Type B pancreatic cell (in vitro differentiated cells): Measurements from ENCODE around the gene ATP2B2. TPM values are rescaled to one million over a fixed set of nuclear protein-coding genes. Genes with fewer than 3 reads are reported as not detected.

Source experiments
- DNase-seq: peaks from one replicate; pipeline ENCODE4 v3.0.0; 2021; ENCODE audit warnings: mixed read lengths; ENCODE audit not compliant: unreplicated experiment; ENCODE audit errors: extremely low spot score
- H3K27ac Mint-ChIP-seq: 2 replicates; pipeline ENCODE4 v1.8.0; 2021; ENCODE audit warnings: mild to moderate bottlenecking, mixed read lengths
- H3K27me3 Mint-ChIP-seq: 2 replicates; pipeline ENCODE4 v1.8.0; 2021; ENCODE audit warnings: mixed read lengths
- H3K36me3 Mint-ChIP-seq: 2 replicates; pipeline ENCODE4 v1.8.0; 2021; ENCODE audit warnings: mixed read lengths
- H3K4me1 Mint-ChIP-seq: one replicate; pipeline ENCODE4 v1.8.0; 2021; ENCODE audit warnings: mixed read lengths; ENCODE audit not compliant: unreplicated experiment
- H3K4me3 Mint-ChIP-seq: 2 replicates; pipeline ENCODE4 v1.8.0; 2021; ENCODE audit warnings: mild to moderate bottlenecking, mixed read lengths
- H3K9me3 Mint-ChIP-seq: 2 replicates; pipeline ENCODE4 v1.8.0; 2021; ENCODE audit warnings: mixed read lengths
- CTCF ChIP-seq: fragments of 200-600 bp; sonication (generic); conservative IDR thresholded peaks from 2 replicates; pipeline ENCODE4 v1.5.0; 2021; ENCODE audit warnings: antibody characterized with exemption, mild to moderate bottlenecking
- total RNA-seq: library from RNA; stranded (reverse); gene quantifications from 2 replicates; pipeline ENCODE4 v1.2.1, GENCODE V29; 2021; ENCODE audit warnings: low replicate concordance

The ATP2B2 gene
- total RNA-seq, 1 donor from 2014 or later, result 0.31 TPM

DNA sequence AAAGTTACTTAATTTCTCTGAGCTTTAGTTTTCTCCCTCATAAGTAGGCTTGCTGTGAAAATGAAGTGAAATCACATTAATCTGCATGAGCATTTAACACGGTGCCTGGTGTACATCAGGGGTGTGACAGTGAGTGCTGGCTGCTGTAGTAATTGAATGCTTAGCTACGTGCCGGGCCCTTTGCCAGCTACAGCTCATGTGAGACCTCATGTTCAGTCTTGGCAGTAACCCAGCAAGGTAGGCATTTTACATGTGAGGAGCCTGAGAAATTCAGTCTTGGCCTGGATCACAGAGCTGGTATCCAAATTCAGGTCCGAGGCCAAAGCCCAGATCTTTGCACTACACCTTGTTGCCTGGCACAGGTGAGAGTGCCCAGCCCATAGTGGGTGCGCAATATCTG is 221.7 kb downstream of the ATP2B2 start:
- DNase-seq, result no peak
- Mint-ChIP-seq H3K4me3 (no peak overlapping the region), H3K4me1 (peaks cover 9% of the 10 kb centered on the region), H3K36me3 (no peaks in the 10 kb centered on the region), H3K9me3 (no peaks in the 10 kb centered on the region), H3K27ac (no peak overlapping the region), H3K27me3 (no peaks in the 10 kb centered on the region)
- no peak for TF ChIP-seq CTCF

GRCh38 chr3:10281951-10282350 is 223.4 kb downstream of the ATP2B2 start:
- no peak for DNase-seq
- Mint-ChIP-seq H3K4me1 (peaks cover 5% of the 10 kb centered on the region), H3K4me3 (no peak overlapping the region), H3K36me3 (no peaks in the 10 kb centered on the region), H3K27ac (no peak overlapping the region), H3K9me3 (no peaks in the 10 kb centered on the region), H3K27me3 (no peaks in the 10 kb centered on the region)
- no peak for TF ChIP-seq CTCF

DNA sequence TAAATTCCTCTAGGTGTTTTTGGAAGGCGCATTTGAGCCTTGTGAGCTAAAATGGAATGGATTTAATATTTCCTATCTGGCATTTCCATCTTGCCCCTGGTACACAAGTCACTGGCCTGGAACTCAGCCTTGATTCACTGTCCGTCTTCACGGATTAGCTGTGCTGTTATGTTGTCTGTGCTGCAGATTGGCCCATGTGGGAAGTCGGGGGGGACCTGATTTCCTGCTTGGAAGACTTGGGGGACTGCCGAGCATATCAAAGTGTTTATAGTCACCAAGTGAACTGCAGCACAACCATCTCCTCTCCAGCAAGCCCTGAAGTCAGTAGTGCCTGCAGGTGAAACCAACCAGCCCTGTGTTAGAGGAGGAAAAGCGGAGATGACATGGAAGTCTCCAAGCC is 224.8 kb downstream of the ATP2B2 start:
- Mint-ChIP-seq H3K9me3 (no peaks in the 10 kb centered on the region), H3K27me3 (no peaks in the 10 kb centered on the region), H3K4me1 (no peaks in the 10 kb centered on the region), H3K36me3 (peaks cover 3% of the 10 kb centered on the region), H3K27ac (no peak overlapping the region), H3K4me3 (no peak overlapping the region)
- no peak for TF ChIP-seq CTCF
- no peak for DNase-seq

GRCh38 chr3:10280177-10280529 is 225.2 kb downstream of the ATP2B2 start:
- Mint-ChIP-seq H3K36me3 (peaks cover 3% of the 10 kb centered on the region), H3K27ac (no peak overlapping the region), H3K9me3 (no peaks in the 10 kb centered on the region), H3K4me3 (no peak overlapping the region), H3K4me1 (no peaks in the 10 kb centered on the region), H3K27me3 (no peaks in the 10 kb centered on the region)
- TF ChIP-seq CTCF, result no peak
- no peak for DNase-seq

GRCh38 chr3:10279384-10280176 is 225.8 kb downstream of the ATP2B2 start:
- Mint-ChIP-seq H3K27me3 (no peaks in the 10 kb centered on the region), H3K27ac (no peak overlapping the region), H3K9me3 (no peaks in the 10 kb centered on the region), H3K4me1 (no peaks in the 10 kb centered on the region), H3K36me3 (peaks cover 3% of the 10 kb centered on the region), H3K4me3 (no peak overlapping the region)
- TF ChIP-seq CTCF, result no peak
- no peak for DNase-seq
